ENCODE results near the gene DPP6.

The DPP6 gene

GRCh38 chr7:154916856-154917807, 864.9 kb downstream of the DPP6 start:
- TF ChIP-seq, protein P1, sequence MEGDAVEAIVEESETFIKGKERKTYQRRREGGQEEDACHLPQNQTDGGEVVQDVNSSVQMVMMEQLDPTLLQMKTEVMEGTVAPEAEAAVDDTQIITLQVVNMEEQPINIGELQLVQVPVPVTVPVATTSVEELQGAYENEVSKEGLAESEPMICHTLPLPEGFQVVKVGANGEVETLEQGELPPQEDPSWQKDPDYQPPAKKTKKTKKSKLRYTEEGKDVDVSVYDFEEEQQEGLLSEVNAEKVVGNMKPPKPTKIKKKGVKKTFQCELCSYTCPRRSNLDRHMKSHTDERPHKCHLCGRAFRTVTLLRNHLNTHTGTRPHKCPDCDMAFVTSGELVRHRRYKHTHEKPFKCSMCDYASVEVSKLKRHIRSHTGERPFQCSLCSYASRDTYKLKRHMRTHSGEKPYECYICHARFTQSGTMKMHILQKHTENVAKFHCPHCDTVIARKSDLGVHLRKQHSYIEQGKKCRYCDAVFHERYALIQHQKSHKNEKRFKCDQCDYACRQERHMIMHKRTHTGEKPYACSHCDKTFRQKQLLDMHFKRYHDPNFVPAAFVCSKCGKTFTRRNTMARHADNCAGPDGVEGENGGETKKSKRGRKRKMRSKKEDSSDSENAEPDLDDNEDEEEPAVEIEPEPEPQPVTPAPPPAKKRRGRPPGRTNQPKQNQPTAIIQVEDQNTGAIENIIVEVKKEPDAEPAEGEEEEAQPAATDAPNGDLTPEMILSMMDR (conservative IDR thresholded peaks at IDR 0.05; ENCODE audit: low read depth, low read length): no peak
- no peak overlapping the region for H2AFZ ChIP-seq (ENCODE audit: low read depth)
- H3K4me1 ChIP-seq (ENCODE audit: low read depth, poor library complexity, severe bottlenecking): no peaks in the 10 kb centered on the region
- H3K27ac ChIP-seq: no peak overlapping the region
- H3K79me2 ChIP-seq (ENCODE audit: insufficient read depth, low read depth): no peaks in the 10 kb centered on the region
- H3K27me3 ChIP-seq (ENCODE audit: insufficient read depth, low read depth): no peaks in the 10 kb centered on the region
- no peak overlapping the region for H3K9ac ChIP-seq
- no peaks in the 10 kb centered on the region for H3K36me3 ChIP-seq (ENCODE audit: insufficient read depth)
- no peak overlapping the region for H3K4me3 ChIP-seq (IDR thresholded peaks at IDR 0.05; ENCODE audit: insufficient read depth, low read depth, low read length)
- H4K20me1 ChIP-seq (ENCODE audit: insufficient read depth): no peaks in the 10 kb centered on the region
- H3K4me2 ChIP-seq: no peak overlapping the region

GRCh38 chr7:154917808-154918160, 865.6 kb downstream of the DPP6 start:
- Histone ChIP-seq H3K4me3 (IDR thresholded peaks at IDR 0.05; ENCODE audit: insufficient read depth, low read depth, low read length) (no peak overlapping the region), H3K4me1 (ENCODE audit: low read depth, poor library complexity, severe bottlenecking) (no peaks in the 10 kb centered on the region), H3K27ac (no peak overlapping the region), H2AFZ (ENCODE audit: low read depth) (no peak overlapping the region), H3K9ac (no peak overlapping the region), H4K20me1 (ENCODE audit: insufficient read depth) (no peaks in the 10 kb centered on the region), H3K79me2 (ENCODE audit: insufficient read depth, low read depth) (no peaks in the 10 kb centered on the region), H3K27me3 (ENCODE audit: insufficient read depth, low read depth) (no peaks in the 10 kb centered on the region), H3K36me3 (ENCODE audit: insufficient read depth) (no peaks in the 10 kb centered on the region), H3K4me2 (no peak overlapping the region)
- TF ChIP-seq, protein P1 (conservative IDR thresholded peaks at IDR 0.05; ENCODE audit: low read depth, low read length): no peak

DNA sequence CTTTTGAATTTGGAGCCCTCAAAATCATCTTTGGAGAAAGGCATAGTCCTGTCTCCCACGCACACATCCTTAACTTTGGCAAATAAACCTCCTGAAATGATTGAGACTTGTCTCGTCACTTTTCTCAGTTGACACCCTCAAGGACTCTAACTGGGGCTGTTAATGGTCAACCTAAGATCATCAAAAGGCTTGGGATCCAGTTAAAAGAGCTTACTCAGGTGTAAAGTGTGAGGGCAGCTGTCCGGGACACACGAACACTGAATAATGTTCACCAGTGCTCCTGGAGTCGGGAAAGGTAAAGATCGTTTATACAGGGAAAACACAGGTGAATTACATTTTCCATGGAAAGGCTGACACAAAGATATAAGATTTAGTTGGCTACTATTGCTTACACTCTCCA, 866.1 kb downstream of the DPP6 start:
- Histone ChIP-seq H3K4me3 (IDR thresholded peaks at IDR 0.05; ENCODE audit: insufficient read depth, low read depth, low read length) (no peak overlapping the region), H3K4me2 (no peak overlapping the region), H3K4me1 (ENCODE audit: low read depth, poor library complexity, severe bottlenecking) (no peaks in the 10 kb centered on the region), H4K20me1 (ENCODE audit: insufficient read depth) (no peaks in the 10 kb centered on the region), H3K27ac (no peak overlapping the region), H3K9ac (no peak overlapping the region), H3K36me3 (ENCODE audit: insufficient read depth) (no peaks in the 10 kb centered on the region), H2AFZ (ENCODE audit: low read depth) (no peak overlapping the region), H3K79me2 (ENCODE audit: insufficient read depth, low read depth) (no peaks in the 10 kb centered on the region), H3K27me3 (ENCODE audit: insufficient read depth, low read depth) (no peaks in the 10 kb centered on the region)
- TF ChIP-seq, protein P1 (conservative IDR thresholded peaks at IDR 0.05; ENCODE audit: low read depth, low read length): no peak

DNA sequence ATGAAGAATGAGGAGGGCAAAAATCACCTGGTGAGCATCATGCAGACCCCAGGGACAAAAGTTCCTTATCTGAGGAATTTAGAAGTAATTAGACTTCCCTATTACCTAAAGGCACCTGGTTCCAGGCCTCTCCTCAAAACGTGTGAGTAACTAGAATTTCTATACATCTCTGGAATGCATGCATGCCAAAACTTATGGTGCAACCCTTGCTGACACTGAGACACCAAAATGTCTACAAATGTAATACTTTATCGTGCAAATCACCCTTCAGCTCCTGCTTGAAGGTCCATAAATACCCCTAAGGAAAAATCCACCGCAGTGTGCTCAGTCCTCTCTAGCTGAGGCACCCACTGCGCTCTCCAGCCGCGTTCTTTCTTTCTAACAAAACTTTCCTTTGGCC, 866.5 kb downstream of the DPP6 start:
- H3K9ac ChIP-seq: no peak overlapping the region
- no peaks in the 10 kb centered on the region for H3K36me3 ChIP-seq (ENCODE audit: insufficient read depth)
- H4K20me1 ChIP-seq (ENCODE audit: insufficient read depth): no peaks in the 10 kb centered on the region
- TF ChIP-seq, protein P1 (conservative IDR thresholded peaks at IDR 0.05; ENCODE audit: low read depth, low read length): no peak
- no peak overlapping the region for H3K4me2 ChIP-seq
- no peaks in the 10 kb centered on the region for H3K4me1 ChIP-seq (ENCODE audit: low read depth, poor library complexity, severe bottlenecking)
- no peak overlapping the region for H3K27ac ChIP-seq
- H3K79me2 ChIP-seq (ENCODE audit: insufficient read depth, low read depth): no peaks in the 10 kb centered on the region
- H3K27me3 ChIP-seq (ENCODE audit: insufficient read depth, low read depth): no peaks in the 10 kb centered on the region
- H3K4me3 ChIP-seq (IDR thresholded peaks at IDR 0.05; ENCODE audit: insufficient read depth, low read depth, low read length): no peak overlapping the region
- H2AFZ ChIP-seq (ENCODE audit: low read depth): no peak overlapping the region
